DMS153 treated with DMSO at 0.1 percent for 48 hours (cell line): ENCODE results near the gene LHFPL2.

Experiments used
- DNase-seq: peaks from one replicate; lab custom pipeline; 2025; ENCODE audit not compliant: unreplicated experiment; lab: John Stamatoyannopoulos, UW

The LHFPL2 gene

GRCh38 chr5:78526049-78526525 is 122.5 kb downstream of the LHFPL2 start:
- DNase-seq, result no peak

GRCh38 chr5:78523314-78524193 is 125.0 kb downstream of the LHFPL2 start:
- DNase-seq, result no peak

- DNase-seq, result no peak
These were observed 125.9 kb downstream of the LHFPL2 start for GRCh38 chr5:78522476-78523260.

- DNase-seq, result no peak
These were observed 127.1 kb downstream of the LHFPL2 start for GRCh38 chr5:78521455-78521854.

GRCh38 chr5:78519198-78519941 is 129.2 kb downstream of the LHFPL2 start:
- DNase-seq, result no peak

GRCh38 chr5:78518365-78519197 is 130.0 kb downstream of the LHFPL2 start:
- no peak for DNase-seq

GRCh38 chr5:78515670-78516069 is 132.9 kb downstream of the LHFPL2 start:
- no peak for DNase-seq

GRCh38 chr5:78514427-78515330 is 133.9 kb downstream of the LHFPL2 start:
- no peak for DNase-seq

GRCh38 chr5:78513441-78513840 is 135.1 kb downstream of the LHFPL2 start:
- no peak for DNase-seq

- no peak for DNase-seq
These were observed 136.1 kb downstream of the LHFPL2 start for GRCh38 chr5:78512435-78512834.

- no peak for DNase-seq
These were observed 137.3 kb downstream of the LHFPL2 start for GRCh38 chr5:78511121-78511906.

- DNase-seq, result no peak
These were observed 138.4 kb downstream of the LHFPL2 start for GRCh38 chr5:78509884-78510769.

GRCh38 chr5:78509145-78509865 is 139.3 kb downstream of the LHFPL2 start:
- no peak for DNase-seq

- no peak for DNase-seq
These were observed 140.3 kb downstream of the LHFPL2 start for GRCh38 chr5:78508186-78508765.

GRCh38 chr5:78507531-78507930 is 141.0 kb downstream of the LHFPL2 start:
- no peak for DNase-seq

GRCh38 chr5:78506261-78507024 is 142.1 kb downstream of the LHFPL2 start:
- no peak for DNase-seq
